HS-27A (cell line): ENCODE data around the gene ADAMTS16.

Source experiments
- DNase-seq: peaks from one replicate; pipeline ENCODE4 v3.0.0-alpha.2; 2012; ENCODE audit warnings: low read depth, missing footprints

Gene ADAMTS16

DNA sequence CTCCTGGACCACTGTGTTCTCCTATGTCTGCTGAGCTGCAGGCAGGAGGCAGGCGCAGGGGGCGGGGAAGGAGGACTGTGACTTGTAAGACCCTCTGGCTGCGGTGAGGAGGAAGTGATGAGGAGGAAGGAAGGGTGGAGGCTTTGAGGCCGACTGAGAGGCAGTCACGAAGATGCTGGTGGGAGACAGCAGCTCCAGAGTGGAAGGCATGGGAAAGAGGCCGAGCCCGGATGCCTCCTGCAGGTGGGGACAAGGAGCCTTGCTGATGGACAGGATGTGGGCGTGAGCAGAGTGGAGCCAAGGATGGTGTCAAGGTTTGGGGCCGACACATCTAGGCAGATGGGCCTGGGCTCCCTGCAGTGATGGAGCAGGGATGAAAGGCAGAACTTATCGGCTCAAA lies 208.0 kb downstream of the ADAMTS16 start:
- no peak for DNase-seq

DNA sequence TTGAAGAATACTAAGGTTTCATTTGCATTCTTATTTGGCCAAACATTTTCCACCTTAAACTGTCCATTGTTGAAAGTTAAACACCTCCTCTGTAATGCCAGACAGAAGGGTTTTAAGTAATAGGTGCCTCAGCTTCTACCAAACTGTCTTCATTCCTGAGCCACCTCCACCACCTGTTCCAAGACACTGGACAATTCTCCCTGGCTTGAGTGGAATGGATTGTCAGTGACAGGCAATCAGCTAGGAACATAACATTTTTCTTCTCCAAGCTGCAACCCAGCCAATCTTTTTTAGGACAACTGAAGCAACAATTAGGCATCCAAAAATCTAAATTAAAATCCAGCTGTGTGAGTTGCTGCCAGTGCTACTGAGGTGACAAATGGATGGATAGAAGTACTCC lies 208.4 kb downstream of the ADAMTS16 start:
- no peak for DNase-seq

DNA sequence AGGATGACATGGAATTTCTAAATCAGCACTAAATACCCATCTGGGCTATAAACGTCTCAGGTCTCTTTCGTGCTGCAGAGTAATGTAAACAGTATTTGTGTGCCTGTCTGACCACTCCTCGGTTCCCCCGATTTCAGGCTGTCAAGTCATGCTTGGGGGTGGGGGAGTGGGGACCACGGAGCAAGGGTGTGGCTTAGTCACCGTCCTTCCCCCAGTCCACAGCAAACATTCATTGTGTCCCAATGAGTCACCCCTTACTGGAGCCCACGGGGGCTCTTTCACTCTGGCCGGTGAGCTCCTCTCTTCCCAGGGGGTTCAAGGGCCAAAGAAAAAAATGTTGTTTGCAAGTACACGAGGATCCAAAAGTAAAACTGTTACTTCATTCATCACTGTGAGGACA lies 210.0 kb downstream of the ADAMTS16 start:
- no peak for DNase-seq

DNA sequence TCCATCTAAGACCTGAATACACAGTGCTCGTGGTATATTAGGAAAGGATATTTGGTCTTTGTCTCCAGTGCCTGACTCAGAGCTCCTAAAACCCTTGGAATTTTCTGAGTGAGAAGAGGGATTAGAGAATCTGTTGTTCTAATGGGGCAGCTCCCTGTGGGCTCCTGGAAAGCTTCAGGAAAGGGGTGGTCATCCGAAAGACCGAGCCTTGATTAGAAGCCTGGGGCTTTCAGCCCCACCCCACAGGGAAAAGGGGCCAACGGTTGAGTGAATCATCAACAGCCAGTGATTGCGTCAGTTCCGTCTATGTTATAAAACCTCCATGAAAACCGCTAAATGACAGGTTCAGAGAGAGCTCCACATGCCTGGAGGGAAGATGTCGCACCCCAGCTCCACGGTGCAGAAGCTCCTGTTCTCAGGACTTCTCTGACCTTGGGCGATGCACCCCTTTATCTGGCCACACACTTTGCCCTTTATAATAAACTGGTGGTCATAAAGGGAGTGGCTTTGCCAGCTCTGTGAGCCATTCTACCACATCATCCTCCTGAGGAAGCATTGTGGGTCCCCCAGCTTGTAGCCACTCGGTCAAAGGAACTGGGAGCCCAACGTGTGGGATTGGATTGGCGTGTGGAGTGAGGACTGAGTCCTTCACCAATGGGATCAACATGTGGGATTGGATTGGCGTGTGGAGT lies 211.3 kb downstream of the ADAMTS16 start:
- DNase-seq: peak; percentile 90

DNA sequence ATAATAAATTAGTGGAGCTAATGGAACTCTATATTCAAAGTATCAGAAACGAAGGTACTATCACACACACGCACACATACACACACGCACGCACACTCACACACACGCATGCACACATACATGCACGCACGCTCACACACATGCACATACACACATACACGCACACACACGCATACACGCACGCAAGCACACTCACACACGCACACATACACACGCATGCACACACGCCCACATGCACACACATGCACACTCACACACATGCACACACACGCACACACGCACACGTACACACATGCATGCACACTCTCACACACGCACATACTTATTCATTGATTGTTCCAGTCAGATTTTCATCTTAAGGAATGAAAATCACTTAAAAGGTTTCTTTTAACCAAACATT lies 212.5 kb downstream of the ADAMTS16 start:
- DNase-seq: no peak

DNA sequence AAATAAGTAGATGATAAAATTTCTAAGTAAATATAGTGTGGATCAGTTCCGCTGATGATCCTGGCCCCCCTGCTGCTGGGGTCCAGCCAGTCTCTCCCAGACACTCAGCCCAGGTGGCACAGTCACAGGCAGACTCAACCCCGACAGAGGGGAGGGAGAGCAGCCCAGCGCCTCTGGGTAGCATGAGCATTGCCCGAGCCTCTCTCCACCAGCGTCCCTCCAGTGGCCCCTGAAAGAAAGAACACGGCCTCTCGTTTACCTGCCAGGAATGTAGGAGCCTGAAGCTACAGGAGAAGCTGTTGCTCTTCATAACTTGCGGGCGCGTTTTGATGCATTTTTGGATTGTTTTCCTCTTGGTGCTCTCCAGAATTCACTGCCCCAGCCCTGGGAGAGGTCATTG lies 213.6 kb downstream of the ADAMTS16 start:
- DNase-seq: no peak

DNA sequence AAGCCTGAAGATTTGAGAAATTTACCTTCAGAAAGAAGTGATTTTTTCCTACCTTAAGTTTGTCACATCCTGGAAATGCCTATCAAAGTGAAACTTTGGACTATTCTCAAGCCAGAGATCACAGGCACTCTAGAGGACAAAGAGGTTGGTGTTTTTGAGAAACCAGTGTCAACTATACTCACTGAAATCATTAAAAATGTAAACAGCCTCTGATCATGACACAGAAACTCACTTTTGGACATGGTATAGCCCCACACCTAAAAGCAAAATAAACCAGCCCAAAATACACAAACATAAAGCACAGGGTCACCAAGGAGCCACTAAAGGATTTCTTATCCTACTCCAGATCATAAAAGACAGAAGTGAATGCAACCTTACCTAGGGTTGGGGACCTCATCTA lies 216.6 kb downstream of the ADAMTS16 start:
- no peak for DNase-seq

DNA sequence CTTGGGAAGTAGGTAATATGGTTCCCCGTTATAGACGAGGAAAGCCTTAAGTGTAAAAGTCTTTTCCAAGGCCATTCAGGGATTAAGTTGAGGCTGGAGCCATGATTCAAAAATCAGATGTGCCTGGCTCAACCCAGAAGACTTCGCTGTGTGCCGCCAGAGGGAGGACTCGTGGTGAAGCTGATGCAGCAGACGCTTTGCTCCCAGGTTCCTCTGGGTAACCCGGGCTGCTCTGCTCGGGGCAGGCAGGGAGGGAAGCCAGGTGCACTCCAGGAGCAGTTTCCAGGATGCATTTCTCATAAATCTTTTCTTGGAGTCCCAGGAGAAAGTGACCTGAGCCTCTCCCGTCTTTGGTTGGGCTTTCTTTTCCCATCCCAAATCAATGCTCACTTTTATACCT lies 219.5 kb downstream of the ADAMTS16 start:
- no peak for DNase-seq

DNA sequence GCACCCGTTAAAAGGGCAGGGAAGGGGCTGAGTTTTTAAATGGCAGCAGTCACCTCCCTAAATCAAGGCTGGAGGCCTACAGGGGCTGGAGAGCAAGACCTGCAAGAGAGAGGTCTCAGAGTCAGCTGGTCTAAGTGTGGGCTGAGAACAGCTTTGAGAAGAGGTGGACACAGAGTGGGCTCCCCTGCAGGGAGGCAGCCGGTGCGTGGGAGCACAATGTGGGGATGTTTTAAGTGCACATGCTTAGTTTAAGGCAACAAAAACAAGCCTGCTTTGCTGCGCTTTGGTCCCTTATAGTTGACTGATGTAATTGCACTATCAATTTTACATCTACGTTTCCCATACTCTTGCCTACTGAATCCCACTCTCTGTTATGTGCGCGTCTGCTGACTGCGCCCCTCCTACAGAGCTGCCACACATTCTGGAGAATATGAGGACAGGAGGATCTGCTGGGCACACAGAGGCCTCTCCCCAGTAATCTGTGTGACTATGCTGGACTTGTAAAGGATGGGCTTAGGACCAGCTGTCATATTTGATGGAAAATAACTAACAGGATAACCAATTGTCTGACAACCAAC lies 220.3 kb downstream of the ADAMTS16 start:
- no peak for DNase-seq

DNA sequence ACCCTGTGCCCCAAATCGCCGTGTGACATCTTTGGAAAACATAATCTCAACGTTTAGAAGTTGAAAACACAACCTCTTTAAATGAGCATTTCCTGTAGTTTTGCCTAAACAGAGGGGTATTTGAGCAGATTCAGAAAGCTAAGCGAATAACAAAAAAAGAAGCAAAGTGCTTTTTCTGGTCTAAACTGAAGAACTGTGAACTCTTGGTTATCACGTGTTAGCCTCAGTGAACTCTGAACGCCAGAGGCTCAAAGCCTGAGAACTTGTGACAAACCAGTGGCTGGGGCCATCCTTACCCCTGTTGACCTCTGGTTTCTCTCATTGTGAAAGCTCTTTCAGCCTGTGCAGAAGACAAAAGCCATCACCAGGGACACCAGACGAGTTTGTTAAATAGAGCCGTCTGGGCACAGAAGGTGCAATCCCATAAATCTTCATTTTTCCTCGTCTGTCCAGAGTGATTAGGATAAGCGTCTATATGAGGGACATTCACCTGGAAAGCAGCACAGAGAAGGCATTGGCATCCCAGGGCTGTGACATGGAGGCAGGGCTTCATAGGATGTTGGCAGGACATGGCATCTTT lies 220.9 kb downstream of the ADAMTS16 start:
- no peak for DNase-seq

DNA sequence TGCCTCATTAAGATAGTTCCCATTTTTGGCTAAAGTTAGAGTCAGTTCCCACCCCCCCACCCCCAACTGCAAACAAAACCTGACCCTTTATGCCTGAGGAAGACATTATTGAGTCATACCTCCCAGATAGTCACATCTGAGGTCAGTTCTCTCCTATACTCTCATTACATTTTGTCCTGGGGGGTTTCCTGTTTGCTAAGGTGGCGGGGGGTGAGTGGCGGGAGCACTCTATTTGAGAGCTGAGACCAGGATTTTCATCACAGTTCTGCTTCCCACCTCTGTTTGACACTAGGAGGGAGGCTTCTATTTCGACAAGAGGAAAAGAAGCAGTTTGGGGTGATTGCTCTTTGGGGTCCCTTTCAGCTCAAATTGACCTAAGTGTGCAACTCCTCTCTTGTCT lies 222.9 kb downstream of the ADAMTS16 start:
- no peak for DNase-seq

DNA sequence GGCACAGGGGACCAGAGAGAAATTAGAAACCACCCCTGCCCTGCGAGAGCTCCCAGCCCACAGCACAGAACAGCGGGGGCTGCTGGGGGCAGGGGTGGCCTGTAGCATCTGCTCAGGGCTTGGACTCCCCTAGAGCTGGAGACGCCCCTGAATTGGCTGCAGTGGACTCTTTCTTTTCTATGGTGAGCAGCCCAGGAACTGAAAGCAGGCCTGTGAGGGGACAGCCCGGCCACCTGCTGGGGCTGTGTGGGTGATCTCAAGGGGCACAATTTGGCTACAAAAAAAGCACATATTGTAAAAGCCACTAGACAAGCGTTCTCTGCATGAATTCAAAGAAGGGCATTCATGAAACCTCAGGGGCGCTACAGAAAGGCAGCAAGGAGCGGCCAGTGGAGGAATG lies 224.8 kb downstream of the ADAMTS16 start:
- DNase-seq: no peak

DNA sequence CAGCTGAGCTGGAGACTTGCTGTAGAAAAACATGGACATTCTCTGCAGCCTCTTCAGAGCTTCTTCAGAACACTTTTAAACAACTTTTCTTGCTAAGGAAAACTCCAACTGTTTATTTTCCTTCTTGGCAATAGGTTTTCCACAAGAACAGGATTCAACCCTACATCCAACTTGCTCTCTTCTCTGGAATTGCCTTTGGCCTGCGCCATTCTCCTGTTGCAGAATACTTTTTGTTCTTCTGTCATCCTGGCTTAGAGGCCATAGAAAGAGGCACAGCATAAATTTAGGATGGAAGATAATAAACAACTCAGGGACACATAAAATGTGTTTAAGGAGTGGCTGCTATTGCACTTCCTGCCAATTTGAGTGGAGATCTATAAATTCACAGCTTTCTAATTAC lies 227.6 kb downstream of the ADAMTS16 start:
- no peak for DNase-seq

DNA sequence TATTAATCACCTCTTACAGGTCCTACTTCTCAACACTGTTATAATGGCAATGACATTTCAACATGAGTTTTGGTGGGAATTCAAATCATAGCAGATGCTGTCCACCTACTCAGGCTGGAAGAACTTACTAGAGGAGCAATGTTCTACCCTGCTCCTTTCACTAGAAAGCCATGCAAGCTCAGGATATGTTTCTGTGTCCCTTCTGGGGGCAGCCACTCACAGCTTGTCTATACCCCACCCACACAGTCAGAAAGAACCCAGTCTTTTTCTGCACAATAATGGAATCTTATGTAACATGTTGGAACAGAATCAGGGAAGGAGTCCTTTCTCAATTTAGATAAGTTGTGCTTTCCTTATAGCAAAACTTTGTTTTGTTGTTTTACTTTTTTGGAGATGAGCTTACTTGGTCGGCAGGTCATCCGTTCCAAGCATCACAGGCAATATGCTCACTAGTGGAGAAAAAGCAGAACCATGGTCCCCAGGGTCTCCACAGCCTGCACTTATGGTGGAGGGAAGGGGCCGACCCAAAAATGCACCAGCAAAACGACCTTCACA lies 229.0 kb downstream of the ADAMTS16 start:
- no peak for DNase-seq
